HT1080 (cell line): ENCODE measurements around the gene SPAG16. TPM values are rescaled to one million over a fixed set of nuclear protein-coding genes. Genes with fewer than 3 reads are reported as not detected.

ENCODE experiments used
- DNase-seq: peaks from one replicate; pipeline ENCODE4 v3.0.0-alpha.2; 2015; ENCODE audit warnings: low read depth
- total RNA-seq: library from RNA; depleted of rRNA; stranded (reverse); fragments of >200 nt; shearing (Covaris generic); gene quantifications from 2 replicates; pipeline ENCODE4 v1.2.3, GENCODE V29; 2014

The SPAG16 gene
- total RNA-seq, 1 experiment from 2014 or later = 15.4 TPM

- DNase-seq = no peak
These were observed 780.2 kb downstream of the SPAG16 start for GRCh38 chr2:214064471-214064870.

GRCh38 chr2:214066862-214067261, 782.6 kb downstream of the SPAG16 start:
- no peak for DNase-seq

- peak; percentile 96 for DNase-seq
These were observed 785.0 kb downstream of the SPAG16 start for GRCh38 chr2:214069254-214069653.

- no peak for DNase-seq
These were observed 791.2 kb downstream of the SPAG16 start for GRCh38 chr2:214075456-214075855.

- DNase-seq = no peak
These were observed 792.3 kb downstream of the SPAG16 start for GRCh38 chr2:214076527-214076926.

- no peak for DNase-seq
These were observed 793.5 kb downstream of the SPAG16 start for GRCh38 chr2:214077727-214078126.

- no peak for DNase-seq
These were observed 794.8 kb downstream of the SPAG16 start for GRCh38 chr2:214079032-214079431.

GRCh38 chr2:214088536-214088935, 804.3 kb downstream of the SPAG16 start:
- DNase-seq = no peak

GRCh38 chr2:214096208-214096715, 812.0 kb downstream of the SPAG16 start:
- no peak for DNase-seq

GRCh38 chr2:214098811-214099210, 814.5 kb downstream of the SPAG16 start:
- no peak for DNase-seq

- DNase-seq = no peak
These were observed 816.2 kb downstream of the SPAG16 start for GRCh38 chr2:214100488-214100887.

GRCh38 chr2:214103276-214104001, 819.2 kb downstream of the SPAG16 start:
- peak; percentile 4 for DNase-seq

GRCh38 chr2:214104219-214104618, 820.0 kb downstream of the SPAG16 start:
- no peak for DNase-seq

- DNase-seq = no peak
These were observed 820.7 kb downstream of the SPAG16 start for GRCh38 chr2:214104967-214105366.

- DNase-seq = no peak
These were observed 823.5 kb downstream of the SPAG16 start for GRCh38 chr2:214107726-214108125.

- no peak for DNase-seq
These were observed 824.3 kb downstream of the SPAG16 start for GRCh38 chr2:214108598-214108997.

GRCh38 chr2:214117054-214117453, 832.8 kb downstream of the SPAG16 start:
- no peak for DNase-seq

GRCh38 chr2:214126135-214126534, 841.9 kb downstream of the SPAG16 start:
- DNase-seq = peak; percentile 89

GRCh38 chr2:214127170-214127569, 842.9 kb downstream of the SPAG16 start:
- DNase-seq = no peak

GRCh38 chr2:214127571-214127970, 843.3 kb downstream of the SPAG16 start:
- peak; percentile 37 for DNase-seq

- DNase-seq = no peak
These were observed 843.8 kb downstream of the SPAG16 start for GRCh38 chr2:214128040-214128439.

GRCh38 chr2:214130114-214130513, 845.9 kb downstream of the SPAG16 start:
- DNase-seq = no peak

- DNase-seq = peak; percentile 77
These were observed 851.7 kb downstream of the SPAG16 start for GRCh38 chr2:214135966-214136365.
